HG03139 (cell line): ENCODE measurements around the gene CDH13.
A peak's percentile ranks its signal among the peaks of the same experiment; 100 is the strongest.

Experiments used
- ATAC-seq: cut with Tn5 transposase; IDR thresholded peaks from one replicate; pipeline ENCODE4 v1.9.1; 2021; ENCODE audit not compliant: unreplicated experiment

Gene CDH13

DNA sequence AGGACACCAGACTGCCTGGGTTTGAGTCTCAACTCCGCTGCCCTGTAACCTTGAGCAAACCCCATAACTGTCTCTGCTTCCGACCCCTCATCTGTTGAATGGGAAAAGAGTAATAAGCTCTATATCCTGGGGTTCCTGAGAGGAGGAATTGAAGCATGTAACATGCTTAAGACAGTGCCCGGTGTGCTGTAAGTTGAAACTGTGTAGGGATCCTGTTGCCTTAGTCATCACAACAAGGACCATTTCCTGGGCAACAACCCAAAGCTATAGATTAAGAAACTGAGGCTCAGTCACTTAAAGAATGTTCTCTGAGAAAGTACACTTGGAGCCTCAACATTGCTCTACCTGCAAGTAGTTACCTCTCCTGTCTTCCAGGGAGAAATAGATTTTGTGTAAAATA is 23.0 kb downstream of the CDH13 start:
- no peak for ATAC-seq

DNA sequence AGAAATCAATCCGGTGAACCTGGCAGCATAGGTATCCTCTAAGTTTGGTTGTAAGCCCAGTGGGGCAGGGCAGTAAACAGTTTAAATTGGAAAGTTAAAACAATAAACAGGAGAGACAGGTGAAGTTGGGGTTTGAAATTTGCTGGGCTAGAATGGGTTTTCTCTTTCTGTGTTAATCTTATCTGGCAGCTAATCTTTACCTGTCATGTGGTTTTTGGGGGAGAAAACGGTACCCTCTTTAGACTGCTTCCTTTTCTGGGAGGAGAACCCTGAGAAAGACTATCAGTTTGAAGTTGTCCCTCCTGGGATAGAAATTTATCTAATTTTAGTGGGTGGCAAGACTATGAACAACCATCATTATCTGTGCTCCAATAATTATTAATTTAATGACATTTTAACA is 24.0 kb downstream of the CDH13 start:
- ATAC-seq = no peak

DNA sequence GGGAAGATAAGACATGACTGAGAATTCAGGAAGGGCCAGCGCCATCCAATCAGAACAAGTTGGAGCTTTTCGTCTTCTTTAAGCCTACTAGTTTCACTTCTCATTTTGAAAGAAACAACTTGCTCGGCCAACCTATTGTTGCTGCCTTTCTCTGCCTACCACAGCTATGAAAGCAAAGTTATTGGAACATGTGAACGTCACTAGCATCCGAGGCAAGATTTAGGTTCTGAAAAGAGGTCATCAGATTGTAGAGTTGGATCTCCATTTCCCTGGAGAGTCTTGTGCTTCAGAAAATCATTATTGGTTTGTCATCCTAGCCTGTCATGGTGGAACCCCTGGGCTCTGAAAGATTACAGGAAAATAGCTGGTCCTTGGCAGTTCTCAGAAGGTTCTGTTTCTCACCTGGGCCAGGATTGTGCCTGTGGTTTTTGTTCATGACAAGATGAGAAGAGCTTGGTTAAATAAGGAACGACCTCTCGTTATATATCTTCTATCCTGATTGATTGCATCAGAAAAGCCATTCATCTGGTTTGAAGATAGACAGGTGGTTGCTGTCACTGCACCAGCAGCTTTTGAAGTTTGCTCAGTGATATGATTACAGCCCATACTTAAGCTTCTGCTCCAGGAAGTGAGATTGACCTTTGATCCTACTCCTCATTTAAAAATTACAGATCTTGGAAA is 25.3 kb downstream of the CDH13 start:
- ATAC-seq = peak; percentile 50

DNA sequence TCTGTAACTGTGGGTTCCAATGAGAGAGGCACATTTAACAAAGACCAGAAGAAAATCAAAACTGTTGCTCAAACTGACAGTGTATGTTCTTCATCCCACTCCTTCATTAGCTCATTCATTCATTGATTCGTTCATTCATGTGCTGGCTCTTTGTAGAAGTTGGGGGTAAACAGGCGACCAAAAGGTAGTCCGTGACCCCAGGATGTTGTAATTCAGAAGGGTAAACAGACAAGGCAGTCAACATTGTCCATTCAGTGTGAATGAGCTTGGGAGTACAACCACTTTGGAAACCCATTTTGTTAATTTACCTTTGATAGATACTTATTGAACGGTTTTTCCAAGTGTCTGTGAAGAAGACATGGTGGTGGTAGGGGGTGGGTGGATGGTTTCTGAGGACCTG is 26.1 kb downstream of the CDH13 start:
- no peak for ATAC-seq

DNA sequence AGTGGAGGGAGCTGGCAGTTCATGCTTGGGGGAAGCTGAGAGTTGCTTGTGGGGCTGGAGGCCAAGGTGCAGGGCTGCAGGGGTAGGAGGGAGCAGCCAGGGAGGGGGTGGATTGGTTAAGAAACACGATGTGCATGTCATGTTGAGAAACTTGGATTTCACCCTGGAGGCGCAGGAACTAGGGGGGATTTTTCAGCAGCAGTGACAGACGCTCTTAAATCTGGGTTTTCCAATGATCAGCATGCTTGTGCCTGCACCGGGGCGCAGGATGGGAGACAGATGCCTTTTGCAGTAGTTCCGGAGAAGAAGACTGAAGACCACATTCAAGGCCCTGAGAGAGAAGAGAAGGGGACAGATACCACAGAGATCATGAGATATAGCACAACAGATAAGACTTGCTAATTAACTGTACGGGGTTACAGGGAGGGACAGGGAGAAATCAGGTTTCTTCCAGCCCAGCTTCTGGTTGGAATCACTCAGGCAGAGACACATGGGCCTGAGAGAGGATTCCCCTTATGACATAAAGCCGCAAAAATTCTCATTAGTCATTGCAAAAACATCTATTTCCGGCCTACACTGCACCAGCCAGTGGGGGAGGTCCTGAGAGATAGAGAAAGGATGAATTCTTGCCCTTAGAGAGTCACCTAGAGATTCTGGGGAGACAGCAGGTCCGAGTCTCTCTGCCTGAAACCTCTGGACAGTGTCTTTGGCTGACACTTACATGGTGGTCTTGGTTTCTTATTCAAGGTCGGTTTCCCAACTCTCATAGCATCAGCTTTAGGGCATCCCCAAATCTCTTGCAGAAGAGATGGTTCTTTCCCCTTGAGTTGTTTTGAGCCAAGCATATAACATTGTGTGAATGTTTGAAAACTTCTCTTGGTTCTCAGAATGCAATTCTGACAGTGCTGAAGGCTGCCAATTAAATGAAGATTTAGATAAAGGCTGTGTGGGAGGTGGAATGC is 27.1 kb downstream of the CDH13 start:
- ATAC-seq = peak; percentile 60

DNA sequence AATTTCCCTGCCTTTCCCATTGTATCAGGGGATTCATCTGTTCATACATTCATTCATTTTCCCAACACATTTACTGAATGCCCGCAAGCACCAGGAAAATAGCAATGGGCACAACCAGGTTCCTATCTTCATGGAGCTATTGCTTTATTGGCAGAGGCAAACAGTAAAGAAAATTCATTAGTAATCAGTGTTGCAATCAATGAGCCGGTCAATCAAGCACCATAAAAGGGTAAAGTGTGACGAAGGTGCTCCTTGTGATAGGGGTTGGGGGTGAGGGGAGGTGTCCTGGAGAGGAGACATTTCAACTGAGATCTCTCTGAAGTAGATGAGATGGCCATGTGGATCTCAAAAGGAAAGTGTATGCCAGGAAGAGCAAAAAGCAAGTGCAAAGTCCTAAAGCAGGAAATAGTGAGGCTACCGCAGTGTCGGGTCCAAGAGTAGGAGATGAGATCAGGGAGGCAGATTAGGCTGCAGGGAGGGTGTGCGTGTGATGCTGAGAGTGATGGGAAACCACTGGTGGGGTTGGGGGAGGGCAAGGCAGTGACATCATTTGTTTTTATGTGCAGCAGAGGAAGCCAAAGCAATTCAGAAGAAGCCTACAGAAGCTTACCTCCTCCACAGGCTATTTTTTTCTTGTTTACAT is 28.4 kb downstream of the CDH13 start:
- ATAC-seq = no peak

DNA sequence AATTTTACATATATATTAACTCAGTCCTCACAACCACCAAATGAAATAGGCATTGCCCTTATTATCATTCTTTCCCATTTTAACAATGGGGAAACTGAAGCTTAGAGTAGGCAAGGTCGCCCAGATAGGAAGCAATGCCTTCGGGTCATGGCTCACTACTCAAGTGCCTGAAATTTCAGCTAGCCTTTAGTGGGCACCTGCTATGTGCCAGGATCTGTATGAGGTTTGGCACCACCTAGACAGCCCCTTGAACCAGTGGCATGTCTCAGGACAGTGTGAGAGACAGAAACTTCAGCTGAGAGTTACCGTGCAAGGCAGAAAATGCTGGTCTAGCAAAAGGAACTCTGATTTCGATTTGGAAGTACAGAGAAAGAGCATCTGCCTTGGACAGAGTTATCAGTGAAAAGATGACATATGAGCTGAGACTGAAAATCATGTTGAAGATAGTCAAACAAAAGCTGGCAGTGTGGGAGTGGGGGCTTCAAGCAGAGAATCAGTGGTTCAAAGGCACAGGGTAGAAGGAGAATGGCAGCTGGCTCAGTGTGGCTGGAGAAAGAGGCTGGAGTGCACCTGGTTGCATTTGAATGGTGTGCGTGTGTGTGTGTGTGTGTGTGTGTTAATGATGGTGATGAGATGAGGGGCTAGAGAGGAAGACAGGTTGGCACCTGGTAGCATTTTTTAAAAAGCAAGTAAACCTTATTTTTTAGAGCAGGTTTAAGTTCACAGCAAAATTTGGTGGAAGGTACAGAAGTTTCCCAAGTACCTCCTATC is 29.1 kb downstream of the CDH13 start:
- no peak for ATAC-seq

DNA sequence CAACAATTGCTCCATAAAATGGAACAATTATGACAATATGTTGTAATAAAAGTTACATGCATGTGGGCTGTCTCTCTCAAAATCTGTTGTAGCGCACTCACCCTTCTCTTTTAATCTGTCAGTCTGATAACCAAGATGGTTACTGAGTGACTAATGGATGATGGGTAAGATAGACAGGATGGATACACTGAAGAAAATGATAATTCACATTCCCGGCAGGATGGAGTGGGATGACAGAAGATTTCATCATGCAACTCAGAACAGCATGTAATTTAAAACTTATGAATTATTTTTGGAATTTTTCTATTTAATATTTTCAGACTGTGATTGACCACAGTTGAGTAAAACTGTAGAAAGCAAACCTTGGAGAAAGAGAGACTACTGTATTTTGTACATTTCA is 30.5 kb downstream of the CDH13 start:
- ATAC-seq = no peak

DNA sequence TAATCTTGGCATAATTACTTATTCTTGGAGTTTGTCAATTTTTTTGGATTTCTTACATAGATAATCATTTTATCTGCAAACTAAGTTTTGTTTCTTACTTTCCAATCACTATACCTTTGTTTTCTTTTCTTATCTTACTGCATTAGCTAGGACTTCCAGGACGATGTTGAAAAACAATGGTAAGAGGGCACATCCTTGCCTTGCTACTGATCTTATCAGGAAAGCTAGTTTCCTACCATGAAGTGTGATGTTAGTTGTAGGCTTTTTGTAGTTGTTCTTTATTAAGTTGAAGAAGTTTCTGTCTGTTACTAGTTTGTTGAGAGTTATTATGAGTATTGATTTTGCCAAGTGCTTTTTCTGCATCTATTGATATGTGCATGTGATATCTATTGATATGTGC is 31.0 kb downstream of the CDH13 start:
- ATAC-seq = no peak

DNA sequence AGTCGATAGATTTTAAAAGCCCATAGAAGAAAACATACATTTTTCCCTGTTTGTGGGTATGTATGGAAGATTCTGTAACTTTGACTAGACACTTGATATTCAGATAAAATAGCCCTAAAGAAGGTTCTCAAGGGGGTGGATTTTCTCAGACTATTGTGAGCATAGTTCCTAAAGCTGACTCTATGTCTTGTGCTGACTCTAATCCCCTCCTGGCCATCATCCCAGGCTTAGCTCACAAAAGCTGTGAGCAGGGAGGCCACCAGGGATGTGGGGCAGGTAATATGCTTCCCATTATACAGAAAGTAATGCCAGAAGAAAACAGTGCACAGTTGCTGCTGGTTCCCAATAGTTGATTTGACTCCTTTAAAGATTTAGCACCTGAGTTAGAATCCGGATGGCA is 32.0 kb downstream of the CDH13 start:
- no peak for ATAC-seq

DNA sequence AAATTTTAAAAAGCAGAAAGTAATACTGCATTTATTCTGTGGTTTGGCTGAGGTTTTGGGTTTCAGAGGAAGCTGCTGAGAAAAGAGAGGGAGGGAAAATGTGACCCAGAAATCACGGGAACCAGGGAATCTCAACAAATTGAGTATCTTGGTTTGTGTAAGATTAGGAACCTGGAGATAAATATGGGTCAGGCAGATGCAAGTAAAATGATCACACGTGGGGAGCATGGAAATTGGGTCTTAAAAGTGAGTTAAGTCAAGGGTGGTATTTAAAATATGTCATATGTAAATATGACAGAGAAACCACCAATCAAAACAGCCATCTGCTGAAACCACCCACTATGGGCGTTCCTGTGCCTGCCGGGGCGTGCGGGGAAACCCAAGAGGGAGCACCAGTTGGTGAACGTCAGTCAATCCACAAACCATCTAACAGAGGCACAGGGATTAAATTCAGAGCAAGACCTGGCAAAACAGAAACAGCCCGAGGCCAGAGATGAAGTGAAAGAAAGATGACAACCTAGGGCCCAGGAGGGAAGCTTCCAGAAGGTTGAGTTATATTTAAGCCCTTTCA is 33.4 kb downstream of the CDH13 start:
- no peak for ATAC-seq

DNA sequence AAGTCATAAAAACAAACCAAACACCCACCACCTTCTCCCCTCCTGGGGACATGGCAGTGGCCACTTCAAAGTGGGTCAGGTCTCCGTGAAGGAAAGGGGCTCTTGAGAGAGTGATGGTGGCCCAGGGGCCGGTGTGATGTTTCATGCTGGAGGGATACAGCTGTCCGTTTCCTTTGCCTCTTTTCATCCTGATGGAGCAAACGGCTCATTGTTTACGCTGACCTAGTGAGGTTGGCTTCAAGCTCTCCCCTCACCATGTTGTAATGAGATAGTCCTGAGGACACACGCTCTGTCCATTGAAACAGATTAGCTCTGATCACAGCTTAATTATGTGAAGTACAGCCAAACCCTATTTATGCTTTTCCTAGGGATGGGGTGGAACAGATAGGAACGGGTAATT is 34.2 kb downstream of the CDH13 start:
- ATAC-seq = no peak

DNA sequence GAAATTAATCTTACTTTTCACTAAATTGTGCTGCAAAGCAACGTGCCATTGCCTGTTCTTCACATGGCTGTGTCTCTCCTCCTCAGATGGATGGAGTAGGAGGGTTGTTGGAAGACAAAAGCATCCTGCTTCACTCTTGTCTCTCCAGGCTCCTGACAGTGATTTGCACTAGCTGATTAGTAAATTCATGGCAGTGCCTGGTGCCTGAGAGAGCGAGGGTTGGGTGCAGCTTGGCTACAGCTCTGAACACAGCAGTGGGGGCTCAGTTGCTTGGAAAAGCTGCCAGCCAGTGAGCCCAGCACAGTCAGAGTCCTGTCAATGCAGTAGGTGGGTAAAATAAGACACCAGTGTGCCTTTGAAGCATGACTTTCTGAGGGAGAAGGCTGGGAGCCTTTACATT is 37.4 kb downstream of the CDH13 start:
- ATAC-seq = no peak

DNA sequence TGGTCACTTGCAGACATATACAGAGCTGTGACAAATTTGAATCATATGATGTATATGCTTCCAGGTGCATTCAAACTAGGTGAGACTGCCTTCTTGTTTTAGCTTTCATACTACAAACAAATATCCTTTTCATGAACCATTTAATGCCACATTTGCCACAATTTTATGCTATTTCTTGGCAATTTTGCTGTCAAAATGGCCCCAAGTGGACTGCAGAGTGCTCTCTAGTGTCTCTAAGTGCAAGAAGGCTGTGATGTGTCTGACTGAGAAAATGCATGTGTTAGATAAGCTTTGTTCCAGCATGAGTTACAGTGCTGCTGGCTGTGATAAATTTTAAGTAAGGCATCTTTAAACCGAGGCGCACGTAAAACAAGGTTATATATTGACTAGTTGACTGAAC is 38.3 kb downstream of the CDH13 start:
- ATAC-seq = no peak

DNA sequence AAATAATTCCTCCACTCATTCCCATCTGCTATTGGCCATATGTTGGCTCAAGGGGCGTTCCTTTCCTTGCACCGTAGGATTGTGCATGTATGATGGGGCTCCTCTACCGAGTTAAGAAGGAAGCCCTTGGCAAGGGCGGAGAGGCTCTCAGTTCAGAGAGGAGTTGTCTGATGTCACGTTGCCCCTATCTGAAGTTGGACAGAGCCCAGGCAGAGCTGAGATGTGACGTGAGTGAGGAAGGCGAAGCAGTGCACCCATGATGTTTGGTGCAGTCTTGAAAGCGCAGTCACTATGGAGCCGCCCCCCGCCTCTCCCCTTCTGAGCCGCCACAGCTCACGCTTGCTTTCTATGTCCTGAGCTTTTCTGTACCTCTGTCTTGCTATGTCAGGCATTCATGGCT is 40.7 kb downstream of the CDH13 start:
- no peak for ATAC-seq

DNA sequence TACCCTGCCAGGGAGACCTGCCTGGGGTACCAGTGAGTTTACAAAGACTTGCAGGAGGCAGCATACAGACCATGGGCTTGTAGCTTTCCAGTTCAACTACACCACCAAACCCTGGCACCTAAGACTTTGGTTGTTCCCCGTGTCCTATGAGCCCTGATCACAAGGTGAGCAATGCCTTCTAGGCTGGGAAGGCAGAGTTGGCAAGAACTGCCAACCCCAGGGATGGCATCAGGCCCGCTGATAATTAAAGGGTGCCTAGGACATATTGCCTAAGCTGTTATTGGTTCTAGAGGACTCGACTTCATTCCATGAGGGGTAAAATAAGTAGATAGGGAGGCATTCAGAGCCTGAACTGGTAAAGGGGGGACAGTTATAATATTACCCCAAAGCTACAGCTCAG is 41.3 kb downstream of the CDH13 start:
- ATAC-seq = no peak

DNA sequence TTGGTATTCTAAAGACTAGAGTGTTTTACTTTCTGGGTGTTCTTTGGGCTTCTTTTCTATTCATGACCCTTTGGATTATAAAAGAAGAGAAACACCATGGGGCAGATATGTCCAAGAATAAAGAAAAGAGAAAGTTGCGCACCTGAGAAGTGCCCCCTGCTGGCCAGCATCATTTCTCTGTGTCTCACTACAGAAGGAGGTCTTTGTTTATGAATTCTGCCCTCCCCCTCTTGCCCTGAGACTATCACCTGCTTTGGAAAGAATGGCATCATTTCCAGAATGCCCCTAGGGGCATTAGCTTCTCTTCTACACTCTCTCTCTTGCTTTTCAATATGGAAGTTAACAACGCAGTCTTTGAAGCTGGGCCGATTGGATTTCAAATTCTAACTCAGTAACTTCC is 45.0 kb downstream of the CDH13 start:
- no peak for ATAC-seq

DNA sequence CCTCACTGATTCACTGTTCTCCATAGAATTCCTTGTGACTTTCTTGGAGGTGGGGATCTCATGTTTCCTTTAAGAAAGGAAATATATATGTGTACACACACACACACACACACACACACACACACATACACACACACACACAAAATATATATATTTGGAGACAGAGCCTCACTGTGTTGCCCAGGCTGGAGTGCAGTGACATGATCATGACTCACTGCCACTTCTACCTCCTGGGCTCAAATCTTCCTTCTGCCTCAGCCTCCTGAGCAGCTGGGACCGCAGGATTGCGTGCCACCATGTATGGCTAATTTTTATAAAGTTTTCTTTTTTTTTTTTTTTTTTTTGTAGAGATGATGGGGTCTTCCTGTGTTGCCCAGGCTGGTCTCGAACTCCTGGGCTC is 45.9 kb downstream of the CDH13 start:
- no peak for ATAC-seq

DNA sequence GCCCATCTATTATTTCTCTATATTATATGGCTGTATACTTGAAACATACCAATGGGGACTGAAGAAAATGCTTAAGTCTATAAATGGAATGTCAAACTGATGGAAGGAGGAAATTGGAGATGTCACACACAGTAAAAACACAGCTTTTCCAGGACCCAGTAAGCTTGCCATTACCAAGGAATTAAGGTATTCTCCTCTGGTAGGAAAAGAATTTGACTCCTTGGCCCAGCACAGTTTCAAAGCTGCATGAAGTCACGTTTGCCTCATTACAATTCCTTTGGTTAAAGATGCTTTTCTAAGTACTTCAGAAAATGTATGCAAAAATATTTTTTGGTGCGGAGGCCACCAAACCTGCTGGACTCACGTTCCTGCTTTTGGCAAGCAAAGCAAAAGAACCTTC is 48.5 kb downstream of the CDH13 start:
- ATAC-seq = no peak

DNA sequence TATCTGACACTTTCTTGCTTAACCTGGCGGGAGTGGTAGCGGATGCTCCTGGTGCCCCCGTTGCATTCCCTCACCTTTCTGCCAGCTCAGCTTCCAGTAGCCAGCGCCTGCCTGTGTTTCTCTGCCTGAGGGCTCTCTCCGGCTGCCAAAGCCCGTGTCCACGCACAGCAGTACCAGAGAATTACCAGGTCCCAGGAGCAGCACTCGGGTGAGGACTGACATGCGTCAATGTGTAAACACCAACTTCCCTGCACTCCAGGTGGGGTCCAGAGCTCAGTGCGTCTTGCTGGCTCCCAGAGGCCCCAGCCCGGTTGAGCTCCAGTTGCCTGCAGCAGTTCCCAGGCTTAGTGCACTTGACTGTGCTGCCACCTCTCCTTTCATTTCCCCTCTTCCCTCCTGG is 54.8 kb downstream of the CDH13 start:
- ATAC-seq = no peak

DNA sequence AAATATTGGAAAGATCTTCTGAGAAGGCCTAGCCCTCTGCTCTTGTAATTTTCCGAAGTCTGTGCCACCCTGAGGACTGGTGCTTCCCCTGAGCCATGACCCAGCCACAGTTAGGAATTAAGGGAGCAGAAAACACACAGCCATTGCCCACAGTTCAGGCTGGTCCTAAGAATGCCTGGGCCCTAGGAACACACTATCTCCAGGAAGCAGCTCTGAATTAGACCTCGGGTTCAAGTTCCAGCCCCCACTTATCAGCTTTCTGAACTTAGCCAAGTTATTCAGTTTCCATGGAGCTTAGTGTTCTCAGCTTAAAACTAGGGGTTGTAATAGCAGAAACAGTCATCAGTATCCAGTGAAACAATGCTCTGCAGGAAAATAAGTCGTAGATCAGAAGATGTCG is 56.0 kb downstream of the CDH13 start:
- no peak for ATAC-seq
